HEK293 (cell line): ENCODE results near the gene TMEM184A.

Experiments used
- HOXA7 ChIP-seq: sonication (generic); formaldehyde crosslinking; IDR thresholded peaks from 2 replicates; pipeline ENCODE4 v1.8.1; 2022; ENCODE audit warnings: missing genetic modification reagents, borderline replicate concordance
- IKZF3 ChIP-seq: fragments of 450-650 bp; IDR thresholded peaks from 2 replicates; pipeline ENCODE4 v1.5.0; 2018; ENCODE audit warnings: missing biosample characterization, mild to moderate bottlenecking, missing genetic modification characterization, moderate library complexity
- OVOL3 ChIP-seq: fragments of 450-650 bp; formaldehyde crosslinking; IDR thresholded peaks from 2 replicates; pipeline ENCODE4 v1.5.1; 2016; ENCODE audit warnings: missing biosample characterization, missing genetic modification characterization
- PATZ1 ChIP-seq: fragments of 450-650 bp; formaldehyde crosslinking; IDR thresholded peaks from 2 replicates; pipeline ENCODE4 v1.5.1; 2016; ENCODE audit warnings: missing biosample characterization, missing genetic modification characterization
- PRDM6 ChIP-seq: fragments of 450-650 bp; formaldehyde crosslinking; IDR thresholded peaks from 2 replicates; pipeline ENCODE4 v1.5.1; 2017; ENCODE audit warnings: missing biosample characterization, missing genetic modification characterization
- SALL2 ChIP-seq: fragments of 450-650 bp; formaldehyde crosslinking; IDR thresholded peaks from 2 replicates; pipeline ENCODE4 v1.5.0; 2017; ENCODE audit warnings: missing biosample characterization, mild to moderate bottlenecking, missing genetic modification characterization, borderline replicate concordance
- TSHZ1 ChIP-seq: fragments of 450-650 bp; formaldehyde crosslinking; IDR thresholded peaks from 2 replicates; pipeline ENCODE4 v1.5.1; 2016; ENCODE audit warnings: missing biosample characterization, missing genetic modification characterization, borderline replicate concordance
- ZBTB17 ChIP-seq: fragments of 450-650 bp; formaldehyde crosslinking; IDR thresholded peaks from 2 replicates; pipeline ENCODE4 v1.5.1; 2016; ENCODE audit warnings: missing biosample characterization, missing genetic modification characterization
- ZNF146 ChIP-seq: fragments of 450-650 bp; formaldehyde crosslinking; IDR thresholded peaks from 2 replicates; pipeline ENCODE4 v1.5.1; 2016; ENCODE audit warnings: missing biosample characterization, missing genetic modification characterization
- ZNF175 ChIP-seq: fragments of 450-650 bp; formaldehyde crosslinking; IDR thresholded peaks from 2 replicates; pipeline ENCODE4 v1.5.1; 2016; ENCODE audit warnings: missing biosample characterization, missing genetic modification characterization
- ZNF19 ChIP-seq: fragments of 450-650 bp; formaldehyde crosslinking; IDR thresholded peaks from 2 replicates; pipeline ENCODE4; 2016; ENCODE audit warnings: missing biosample characterization, missing genetic modification characterization, low read depth
- ZNF202 ChIP-seq: fragments of 450-650 bp; formaldehyde crosslinking; IDR thresholded peaks from 2 replicates; pipeline ENCODE4 v1.5.1; 2016; ENCODE audit warnings: missing biosample characterization, missing genetic modification characterization, borderline replicate concordance
- ZNF311 ChIP-seq: fragments of 450-650 bp; formaldehyde crosslinking; IDR thresholded peaks from 2 replicates; pipeline ENCODE4 v1.5.1; 2017; ENCODE audit warnings: missing biosample characterization, missing genetic modification characterization, borderline replicate concordance
- ZNF48 ChIP-seq: fragments of 450-650 bp; formaldehyde crosslinking; IDR thresholded peaks from 2 replicates; pipeline ENCODE4 v1.5.1; 2016; ENCODE audit warnings: missing biosample characterization, missing genetic modification characterization
- ZNF561 ChIP-seq: fragments of 450-650 bp; IDR thresholded peaks from 2 replicates; pipeline ENCODE4 v1.5.1; 2018; ENCODE audit warnings: missing biosample characterization, missing genetic modification characterization, borderline replicate concordance
- ZNF600 ChIP-seq: fragments of 450-650 bp; formaldehyde crosslinking; IDR thresholded peaks from 2 replicates; pipeline ENCODE4 v1.5.1; 2016; ENCODE audit warnings: missing biosample characterization, missing genetic modification characterization
- ZNF629 ChIP-seq: fragments of 450-650 bp; formaldehyde crosslinking; IDR thresholded peaks from 2 replicates; pipeline ENCODE4 v1.5.1; 2017; ENCODE audit warnings: missing biosample characterization, missing genetic modification characterization
- ZNF660 ChIP-seq: fragments of 450-650 bp; IDR thresholded peaks from 2 replicates; pipeline ENCODE4 v1.5.1; 2018; ENCODE audit warnings: missing biosample characterization, mild to moderate bottlenecking, missing genetic modification characterization
- ZNF670 ChIP-seq: fragments of 450-650 bp; formaldehyde crosslinking; IDR thresholded peaks from 2 replicates; pipeline ENCODE4 v1.5.1; 2016; ENCODE audit warnings: missing biosample characterization, missing genetic modification characterization, low read depth
- ZNF843 ChIP-seq: fragments of 450-650 bp; formaldehyde crosslinking; IDR thresholded peaks from 2 replicates; pipeline ENCODE4 v1.5.1; 2016; ENCODE audit warnings: missing biosample characterization, missing genetic modification characterization
- TF ChIP-seq, protein P1 (sequence below): fragments of 450-650 bp; formaldehyde crosslinking; optimal IDR thresholded peaks from 2 replicates; pipeline ENCODE3; 2016; ENCODE audit warnings: missing biosample characterization, mild to moderate bottlenecking, missing genetic modification characterization
- TF ChIP-seq, protein P2 (sequence below): fragments of 450-650 bp; formaldehyde crosslinking; IDR thresholded peaks from 2 replicates; pipeline ENCODE4 v1.5.1; 2016; ENCODE audit warnings: missing biosample characterization, missing genetic modification characterization
- TF ChIP-seq, protein P3 (sequence below): fragments of 450-650 bp; formaldehyde crosslinking; IDR thresholded peaks from 2 replicates; pipeline ENCODE4 v1.5.1; 2017; ENCODE audit warnings: missing biosample characterization, missing genetic modification characterization
- TF ChIP-seq, protein P4 (sequence below): fragments of 450-650 bp; formaldehyde crosslinking; IDR thresholded peaks from 2 replicates; pipeline ENCODE4 v1.5.1; 2016; ENCODE audit warnings: missing biosample characterization, missing genetic modification characterization

Gene TMEM184A

DNA sequence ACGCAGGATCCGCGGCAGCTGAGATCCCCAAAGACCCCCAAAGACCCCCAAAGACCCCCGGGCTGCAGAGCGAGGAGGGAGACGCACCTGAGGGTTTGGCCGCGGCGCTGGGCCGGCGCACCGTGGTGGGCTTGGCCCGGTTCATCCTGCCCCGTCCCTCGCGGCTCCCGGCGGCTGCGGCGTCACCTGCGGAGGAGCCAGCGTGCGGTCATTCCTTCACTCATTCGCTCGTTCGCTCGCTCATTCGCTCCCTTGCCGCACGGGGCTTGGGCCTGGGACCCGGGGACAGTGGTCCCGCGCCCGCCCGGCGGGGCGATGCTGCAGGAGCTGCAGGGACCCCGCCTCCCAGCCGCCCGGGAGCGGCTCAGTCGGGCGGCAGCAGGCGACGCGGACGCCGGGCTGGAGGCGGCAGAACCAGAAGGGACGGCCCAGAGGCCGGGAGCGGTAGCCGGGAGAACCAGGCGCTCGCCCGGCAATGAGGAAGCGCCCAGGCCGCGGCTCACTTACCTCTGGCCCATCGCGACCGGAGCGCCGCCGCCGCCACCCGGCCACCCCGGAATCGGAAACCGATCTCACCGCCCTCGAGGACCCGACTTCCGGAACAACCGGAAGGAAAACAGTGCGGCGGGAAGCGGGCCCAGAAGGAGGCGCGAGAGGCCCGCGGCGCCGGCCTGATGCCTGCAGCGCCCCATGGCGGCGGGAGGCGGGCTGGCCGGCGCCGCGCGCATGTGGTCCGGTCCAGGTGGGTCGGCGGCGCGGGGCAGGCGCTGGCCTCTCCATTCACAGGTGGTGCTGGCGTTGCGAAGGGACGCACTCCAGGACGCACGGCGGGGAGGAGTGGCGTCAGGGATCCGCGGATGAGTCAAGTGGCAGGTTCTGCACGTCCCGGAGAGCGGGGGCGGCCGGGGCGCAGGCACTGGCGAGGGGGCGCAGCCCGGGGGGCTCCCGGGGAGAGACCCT is 51.9 kb downstream of the TMEM184A start, which contains the start of gene INTS1 (continued):
- TF ChIP-seq OVOL3 (tag by site-specific recombination) (no peak), ZNF600 (tag by site-specific recombination) (peak; percentile 92), HOXA7 (no peak), PRDM6 (tag by site-specific recombination) (no peak), ZNF146 (tag by site-specific recombination) (no peak), ZNF561 (tag by site-specific recombination) (peak; percentile 68), ZNF175 (no peak), IKZF3 (tag by site-specific recombination) (no peak), ZNF629 (tag by site-specific recombination) (0 out of 2 replicates have a peak, but pooled peaks have one; percentile 45), ZNF843 (tag by site-specific recombination) (no peak), TSHZ1 (tag by site-specific recombination) (no peak), ZNF660 (tag by site-specific recombination) (peak; percentile 93), ZNF202 (no peak), ZBTB17 (no peak), SALL2 (tag by site-specific recombination) (no peak), ZNF19 (tag by site-specific recombination) (no peak), ZNF670 (tag by site-specific recombination) (no peak), ZNF48 (tag by site-specific recombination) (no peak), PATZ1 (tag by site-specific recombination) (peak; percentile 70), ZNF311 (no peak)
- TF ChIP-seq, protein P1, sequence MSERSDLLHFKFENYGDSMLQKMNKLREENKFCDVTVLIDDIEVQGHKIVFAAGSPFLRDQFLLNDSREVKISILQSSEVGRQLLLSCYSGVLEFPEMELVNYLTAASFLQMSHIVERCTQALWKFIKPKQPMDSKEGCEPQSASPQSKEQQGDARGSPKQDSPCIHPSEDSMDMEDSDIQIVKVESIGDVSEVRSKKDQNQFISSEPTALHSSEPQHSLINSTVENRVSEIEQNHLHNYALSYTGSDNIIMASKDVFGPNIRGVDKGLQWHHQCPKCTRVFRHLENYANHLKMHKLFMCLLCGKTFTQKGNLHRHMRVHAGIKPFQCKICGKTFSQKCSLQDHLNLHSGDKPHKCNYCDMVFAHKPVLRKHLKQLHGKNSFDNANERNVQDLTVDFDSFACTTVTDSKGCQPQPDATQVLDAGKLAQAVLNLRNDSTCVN = peak; percentile 64
- TF ChIP-seq, protein P2, sequence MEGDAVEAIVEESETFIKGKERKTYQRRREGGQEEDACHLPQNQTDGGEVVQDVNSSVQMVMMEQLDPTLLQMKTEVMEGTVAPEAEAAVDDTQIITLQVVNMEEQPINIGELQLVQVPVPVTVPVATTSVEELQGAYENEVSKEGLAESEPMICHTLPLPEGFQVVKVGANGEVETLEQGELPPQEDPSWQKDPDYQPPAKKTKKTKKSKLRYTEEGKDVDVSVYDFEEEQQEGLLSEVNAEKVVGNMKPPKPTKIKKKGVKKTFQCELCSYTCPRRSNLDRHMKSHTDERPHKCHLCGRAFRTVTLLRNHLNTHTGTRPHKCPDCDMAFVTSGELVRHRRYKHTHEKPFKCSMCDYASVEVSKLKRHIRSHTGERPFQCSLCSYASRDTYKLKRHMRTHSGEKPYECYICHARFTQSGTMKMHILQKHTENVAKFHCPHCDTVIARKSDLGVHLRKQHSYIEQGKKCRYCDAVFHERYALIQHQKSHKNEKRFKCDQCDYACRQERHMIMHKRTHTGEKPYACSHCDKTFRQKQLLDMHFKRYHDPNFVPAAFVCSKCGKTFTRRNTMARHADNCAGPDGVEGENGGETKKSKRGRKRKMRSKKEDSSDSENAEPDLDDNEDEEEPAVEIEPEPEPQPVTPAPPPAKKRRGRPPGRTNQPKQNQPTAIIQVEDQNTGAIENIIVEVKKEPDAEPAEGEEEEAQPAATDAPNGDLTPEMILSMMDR (tag by site-specific recombination) = peak; percentile 50
- TF ChIP-seq, protein P3, sequence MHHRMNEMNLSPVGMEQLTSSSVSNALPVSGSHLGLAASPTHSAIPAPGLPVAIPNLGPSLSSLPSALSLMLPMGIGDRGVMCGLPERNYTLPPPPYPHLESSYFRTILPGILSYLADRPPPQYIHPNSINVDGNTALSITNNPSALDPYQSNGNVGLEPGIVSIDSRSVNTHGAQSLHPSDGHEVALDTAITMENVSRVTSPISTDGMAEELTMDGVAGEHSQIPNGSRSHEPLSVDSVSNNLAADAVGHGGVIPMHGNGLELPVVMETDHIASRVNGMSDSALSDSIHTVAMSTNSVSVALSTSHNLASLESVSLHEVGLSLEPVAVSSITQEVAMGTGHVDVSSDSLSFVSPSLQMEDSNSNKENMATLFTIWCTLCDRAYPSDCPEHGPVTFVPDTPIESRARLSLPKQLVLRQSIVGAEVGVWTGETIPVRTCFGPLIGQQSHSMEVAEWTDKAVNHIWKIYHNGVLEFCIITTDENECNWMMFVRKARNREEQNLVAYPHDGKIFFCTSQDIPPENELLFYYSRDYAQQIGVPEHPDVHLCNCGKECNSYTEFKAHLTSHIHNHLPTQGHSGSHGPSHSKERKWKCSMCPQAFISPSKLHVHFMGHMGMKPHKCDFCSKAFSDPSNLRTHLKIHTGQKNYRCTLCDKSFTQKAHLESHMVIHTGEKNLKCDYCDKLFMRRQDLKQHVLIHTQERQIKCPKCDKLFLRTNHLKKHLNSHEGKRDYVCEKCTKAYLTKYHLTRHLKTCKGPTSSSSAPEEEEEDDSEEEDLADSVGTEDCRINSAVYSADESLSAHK (tag by site-specific recombination) = no peak
- TF ChIP-seq, protein P4, sequence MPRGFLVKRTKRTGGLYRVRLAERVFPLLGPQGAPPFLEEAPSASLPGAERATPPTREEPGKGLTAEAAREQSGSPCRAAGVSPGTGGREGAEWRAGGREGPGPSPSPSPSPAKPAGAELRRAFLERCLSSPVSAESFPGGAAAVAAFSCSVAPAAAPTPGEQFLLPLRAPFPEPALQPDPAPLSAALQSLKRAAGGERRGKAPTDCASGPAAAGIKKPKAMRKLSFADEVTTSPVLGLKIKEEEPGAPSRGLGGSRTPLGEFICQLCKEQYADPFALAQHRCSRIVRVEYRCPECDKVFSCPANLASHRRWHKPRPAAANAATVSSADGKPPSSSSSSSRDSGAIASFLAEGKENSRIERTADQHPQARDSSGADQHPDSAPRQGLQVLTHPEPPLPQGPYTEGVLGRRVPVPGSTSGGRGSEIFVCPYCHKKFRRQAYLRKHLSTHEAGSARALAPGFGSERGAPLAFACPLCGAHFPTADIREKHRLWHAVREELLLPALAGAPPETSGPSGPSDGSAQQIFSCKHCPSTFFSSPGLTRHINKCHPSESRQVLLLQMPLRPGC = no peak
